ENCODE results near the gene TAPBP.

GRCh38 chr6:33319939-33320314, 6.0 kb upstream of the TAPBP start:
- TF ChIP-seq YY1 (IDR thresholded peaks at IDR 0.05; ENCODE audit: low read depth) (no peak), REST (IDR thresholded peaks at IDR 0.05; ENCODE audit: low read depth) (no peak)
